Ovary (tissue), 9 donors: ENCODE results near the gene FYN. TPM values are rescaled to one million over a fixed set of nuclear protein-coding genes. Genes with fewer than 3 reads are reported as not detected.

ENCODE experiments used
- DNase-seq, 5 donors: peaks; one replicate each; pipeline ENCODE4 v3.0.0-alpha.2; 2019 to 2020
- H3K27ac ChIP-seq, 2 donors: fragments of 200-600 bp; one replicate each; pipeline versions ENCODE4 v1.5.1 to v1.8.0; 2019 to 2022
- H3K27me3 ChIP-seq: fragments of 200-600 bp; one replicate; pipeline ENCODE4 v1.8.0; 2022
- H3K36me3 ChIP-seq: fragments of 200-600 bp; sonication (generic); one replicate; pipeline ENCODE4 v1.5.1; 2019
- H3K4me1 ChIP-seq: one replicate; pipeline ENCODE4 v1.8.1; 2013; ENCODE audit warnings: mild to moderate bottlenecking, moderate library complexity; ENCODE audit not compliant: insufficient read depth
- H3K4me3 ChIP-seq: fragments of 200-600 bp; sonication (generic); one replicate; pipeline ENCODE4 v1.5.1; 2017
- H3K9me3 ChIP-seq, 2 donors: fragments of 200-600 bp in 1 of 2; sonication (generic) in 1 of 2; one replicate each; pipeline versions ENCODE4 v1.5.1 to v1.8.1; 2013 to 2019; ENCODE audit warnings: mild to moderate bottlenecking in 1 of 2, moderate library complexity in 1 of 2
- CTCF ChIP-seq, 3 donors: fragments of 450-650 bp in 2 of 3; fragments of 200-600 bp in 1 of 3; IDR thresholded peaks; one replicate each; pipeline versions ENCODE4 v1.5.1 to v1.8.0; 2016 to 2022; ENCODE audit warnings: antibody characterized with exemption in 3 of 3, mild to moderate bottlenecking in 1 of 3
- EP300 ChIP-seq: sonication (generic); formaldehyde crosslinking; IDR thresholded peaks from one replicate; pipeline ENCODE4 v1.6.1; 2017; ENCODE audit warnings: antibody characterized with exemption
- POLR2A ChIP-seq: fragments of 450-650 bp; IDR thresholded peaks from one replicate; pipeline ENCODE4 v1.6.1; 2017; ENCODE audit warnings: antibody characterized with exemption, mild to moderate bottlenecking, moderate library complexity
- WGBS, 3 donors: extraction: QIAGEN DNeasy Blood & Tissue Kit in 1 of 3; methylation state at CpG; one replicate each; pipeline versions ENCODE4 v1.1.5 to v1.1.7; 2013 to 2017; 5-methylcytosine and 5-hydroxymethylcytosine counted together
- intact Hi-C, 4 donors: fragments of 100-400 bp; cut with DNase I; formaldehyde crosslinking; loops; one replicate each; pipeline versions ENCODE4 v1.11.0 to v1.15.1; 2022 to 2023
- polyA plus RNA-seq, 2 donors: library from polyadenylated mRNA; stranded (reverse); fragments of 200-250 nt in 1 of 2; fragments of 350-450 nt in 1 of 2; fragmentation: Illumina TruSeq in 1 of 2; extraction: RNeasy Lipid Tissue Mini Kit (QIAGEN cat#74804) in 1 of 2; gene quantifications; one replicate each; pipeline ENCODE4 v1.2.3, GENCODE V29; 2013 to 2014
- total RNA-seq, 7 donors: library from RNA; depleted of rRNA in 2 of 7; stranded (reverse); fragments of >200 nt in 2 of 7; fragmentation: NEBNext Ultra II Directional in 3 of 7; extraction: Animal tissue kit (Norgen Biotek cat#: 25700) in 3 of 7; gene quantifications; one replicate each; pipeline versions ENCODE4 v1.1.0 to v1.2.4, GENCODE V29; 2016 to 2023
- donor health status: DM: no; HTN: no; CAD: no; lungs with moderate emphysema.
- donor health status: DM: no; HTN: no; CAD: no.
- donor health status: Bipolar disorder and iron deficiency.
- donor health status: DM: yes; HTN: yes; CAD: no.
- donor health status: DM: no; HTN: no; CAD: no.
- donor health status: DM: yes; HTN: yes; CAD: no.

Gene FYN
- total and polyA plus RNA-seq, 9 donors, result 37.2 to 116 (median 72.7) TPM

GRCh38 chr6:111628142-111628850 lies 245.0 kb downstream of the FYN start:
- Histone ChIP-seq H3K4me1 (no peaks in the 10 kb centered on the region), H3K36me3 (no peaks in the 10 kb centered on the region), H3K27ac (peak overlapping the region in 1 of 2 donors; percentile 41), H3K9me3 (no peaks in the 10 kb centered on the region), H3K27me3 (no peaks in the 10 kb centered on the region), H3K4me3 (no peak overlapping the region)
- intact Hi-C loops, result no loop called here
- TF ChIP-seq POLR2A (no peak), CTCF (IDR thresholded peaks at IDR 0.05) (no peak), EP300 (no peak)
- 13 to 19% (median 17%) methylated on average over 6 of the region's 6 CpGs for WGBS, 3 donors
- no peak for DNase-seq

- WGBS, 3 donors, result 55 to 74% (median 73%) methylated on average over 8 of the region's 8 CpGs
These were observed 246.8 kb downstream of the FYN start for GRCh38 chr6:111626441-111626840.

GRCh38 chr6:111625461-111626391 lies 247.5 kb downstream of the FYN start:
- 62 to 78% (median 76%) methylated on average over 17 of the region's 17 CpGs for WGBS, 3 donors
- Histone ChIP-seq H3K4me1 (no peaks in the 10 kb centered on the region), H3K27ac (no peak overlapping the region), H3K4me3 (peak overlapping the region; percentile 9), H3K9me3 (no peaks in the 10 kb centered on the region), H3K27me3 (no peaks in the 10 kb centered on the region), H3K36me3 (no peaks in the 10 kb centered on the region)
- TF ChIP-seq POLR2A (no peak), CTCF (IDR thresholded peaks at IDR 0.05) (no peak), EP300 (no peak)
- no peak for DNase-seq
- intact Hi-C loops, result no loop called here

More at GRCh38 chr6:111626441-111626840, 246.8 kb downstream of the FYN start:
- H3K27ac ChIP-seq, result no peak overlapping the region
- H3K36me3 ChIP-seq, result no peaks in the 10 kb centered on the region
- TF ChIP-seq POLR2A (no peak), EP300 (no peak), CTCF (IDR thresholded peaks at IDR 0.05) (no peak)
- H3K9me3 ChIP-seq, result no peaks in the 10 kb centered on the region
- H3K4me3 ChIP-seq, result peak overlapping the region; percentile 9
- intact Hi-C loops, result no loop called here
- H3K4me1 ChIP-seq, result no peaks in the 10 kb centered on the region
- DNase-seq, result peak in 1 of 5 donors; percentile 35
- no peaks in the 10 kb centered on the region for H3K27me3 ChIP-seq

GRCh38 chr6:111625099-111625416 lies 248.2 kb downstream of the FYN start:
- intact Hi-C loops, result no loop called here
- H3K27me3 ChIP-seq, result no peaks in the 10 kb centered on the region
- no peaks in the 10 kb centered on the region for H3K9me3 ChIP-seq
- no peak for DNase-seq
- no peaks in the 10 kb centered on the region for H3K4me1 ChIP-seq
- H3K4me3 ChIP-seq, result no peak overlapping the region
- no peaks in the 10 kb centered on the region for H3K36me3 ChIP-seq
- 85 to 96% (median 93%) methylated on average over 3 of the region's 3 CpGs for WGBS, 3 donors
- no peak overlapping the region for H3K27ac ChIP-seq
- TF ChIP-seq CTCF (IDR thresholded peaks at IDR 0.05) (no peak), EP300 (no peak), POLR2A (no peak)
